Activated CD8-positive, alpha-beta memory T cell treated with anti-CD3 and anti-CD28 coated beads for 1 hour (primary cell): ENCODE results near the gene ZNF860.
"Not testable (repeated sequence)": the region's sequence is repeated elsewhere in the genome, so short reads cannot be mapped to it uniquely, and the experiment has no call there.

Experiments used
- DNase-seq, 2 donors: peaks; one replicate each; pipeline ENCODE4 v3.0.0-alpha.2; 2020; ENCODE audit warnings: low read depth in 1 of 2; ENCODE audit errors: extremely low read depth in 1 of 2

Gene ZNF860

GRCh38 chr3:31960793-31961431 is 20.6 kb upstream of the ZNF860 start:
- DNase-seq = no peak

GRCh38 chr3:31962801-31963205 is 18.7 kb upstream of the ZNF860 start:
- DNase-seq = no peak

- no peak for DNase-seq
Observed at GRCh38 chr3:31966978-31967591, 14.5 kb upstream of the ZNF860 start.

- no peak for DNase-seq
Observed at GRCh38 chr3:31967592-31967991, 14.0 kb upstream of the ZNF860 start.

- no peak for DNase-seq
Observed at GRCh38 chr3:31968369-31968926, 13.1 kb upstream of the ZNF860 start.

GRCh38 chr3:31968927-31969418 is 12.6 kb upstream of the ZNF860 start:
- no peak for DNase-seq

GRCh38 chr3:31971607-31972006 is 9.9 kb upstream of the ZNF860 start:
- DNase-seq = no peak

GRCh38 chr3:31973081-31973480 is 8.5 kb upstream of the ZNF860 start:
- no peak for DNase-seq

GRCh38 chr3:31973837-31974236 is 7.7 kb upstream of the ZNF860 start:
- DNase-seq = no peak

GRCh38 chr3:31974471-31974870 is 7.1 kb upstream of the ZNF860 start:
- DNase-seq = no peak

GRCh38 chr3:31974964-31975363 is 6.6 kb upstream of the ZNF860 start:
- no peak for DNase-seq

- DNase-seq = no peak
Observed at GRCh38 chr3:31976302-31976701, 5.2 kb upstream of the ZNF860 start.

- no peak for DNase-seq
Observed at GRCh38 chr3:31977736-31978135, 3.8 kb upstream of the ZNF860 start.

- no peak for DNase-seq
Observed at GRCh38 chr3:31978553-31978952, 3.0 kb upstream of the ZNF860 start.

- DNase-seq = no peak
Observed at GRCh38 chr3:31979001-31979697, 2.4 kb upstream of the ZNF860 start.

- DNase-seq = no peak
Observed at GRCh38 chr3:31980530-31981205, 882 bp upstream of the ZNF860 start.

- no peak for DNase-seq
Observed at GRCh38 chr3:31984321-31984720, 2.8 kb downstream of the ZNF860 start.

GRCh38 chr3:31985831-31986230 is 4.3 kb downstream of the ZNF860 start:
- no peak for DNase-seq

GRCh38 chr3:31988271-31988670 is 6.7 kb downstream of the ZNF860 start:
- DNase-seq = no peak

GRCh38 chr3:31992995-31993394 is 11.4 kb downstream of the ZNF860 start:
- DNase-seq = not testable (repeated sequence)

- no peak for DNase-seq
Observed at GRCh38 chr3:31993843-31994242, 12.3 kb downstream of the ZNF860 start.
